ENCODE measurements around the gene ZNF98. TPM values are rescaled to one million over a fixed set of nuclear protein-coding genes. Genes with fewer than 3 reads are reported as not detected.

Gene ZNF98
- total and polyA plus RNA-seq, 2 experiments from 2014 or later = not detected

DNA sequence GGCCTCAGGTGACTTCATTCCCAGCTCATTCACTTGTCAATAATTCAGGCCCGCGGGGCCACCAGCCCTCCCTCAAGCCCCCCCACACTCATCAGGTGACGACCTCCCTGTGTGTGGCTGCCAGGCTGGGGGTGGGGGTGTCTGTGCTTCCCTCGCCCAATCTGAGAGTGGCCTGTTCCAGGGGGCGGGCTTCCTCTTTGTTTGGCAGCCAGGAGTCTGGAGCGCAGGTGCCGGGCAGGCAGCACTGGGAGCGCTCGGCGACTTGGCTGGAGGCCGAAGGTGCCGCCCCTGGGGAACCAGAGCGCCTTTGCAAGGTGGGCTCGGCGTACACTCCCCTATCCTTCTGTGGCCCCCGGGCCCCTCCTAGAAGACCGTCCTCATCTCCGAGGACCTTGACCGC is 5.4 kb upstream of the ZNF98 start:
- H3F3A ChIP-seq (ENCODE audit: insufficient read depth) = no peaks in the 10 kb centered on the region
- no peaks in the 10 kb centered on the region for H4K20me1 ChIP-seq (ENCODE audit: insufficient read depth)
- H3K9ac ChIP-seq = no peak overlapping the region
- DNase-seq = no peak
- in situ Hi-C loops (cut with MboI) = no loop called here
- no peak overlapping the region for H3K4me3 ChIP-seq
- H3K4me1 ChIP-seq (ENCODE audit: insufficient read depth) = no peaks in the 10 kb centered on the region
- no peaks in the 10 kb centered on the region for H3K9me2 ChIP-seq (ENCODE audit: insufficient read depth)
- H3K9me3 ChIP-seq (ENCODE audit: low read depth) = no peaks in the 10 kb centered on the region
- H2AFZ ChIP-seq = no peak overlapping the region
- 5 to 7% methylated on average over 10 to 18 of the region's 19 CpGs for WGBS, 2 experiments (ENCODE audit: low coverage in 1 of 2, low lambda C conversion rate in 2 of 2, missing lambda C conversion rate in 2 of 2)
- no peak overlapping the region for H3K4me2 ChIP-seq (ENCODE audit: unreplicated experiment)
- TF ChIP-seq EZH2 (IDR thresholded peaks at IDR 0.05; ENCODE audit: insufficient read depth, poor library complexity, severe bottlenecking) = no peak
- H3K27me3 ChIP-seq (replicated peaks; ENCODE audit: insufficient read depth) = no peaks in the 10 kb centered on the region
- no peaks in the 10 kb centered on the region for H3K79me2 ChIP-seq (ENCODE audit: insufficient read depth)
- H3K27ac ChIP-seq = no peak overlapping the region
- no peaks in the 10 kb centered on the region for H3K36me3 ChIP-seq (ENCODE audit: low read depth)

DNA sequence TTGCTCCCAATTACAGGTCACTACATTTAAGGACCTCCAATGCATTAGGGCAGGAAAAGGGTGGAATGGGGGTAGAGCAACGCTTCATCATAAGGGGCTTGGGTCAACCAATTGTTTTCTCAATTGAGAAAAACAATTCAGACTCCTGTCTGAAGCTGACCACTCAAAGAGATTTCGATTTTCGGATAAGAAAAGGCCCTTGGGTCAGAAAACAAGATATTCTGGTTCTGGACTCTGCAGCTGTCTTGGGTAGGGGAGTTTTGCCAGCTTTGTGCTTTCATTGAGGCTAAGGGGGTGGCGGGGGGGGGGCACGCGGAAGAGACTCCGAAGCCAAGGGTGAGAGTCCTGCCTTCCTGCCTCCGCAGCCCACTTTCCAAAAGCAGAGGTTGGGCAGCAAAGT is 4.8 kb upstream of the ZNF98 start:
- no peak overlapping the region for H3K27ac ChIP-seq
- TF ChIP-seq EZH2phosphoT487 (IDR thresholded peaks at IDR 0.05; ENCODE audit: insufficient read depth, low read depth) (no peak), EZH2 (IDR thresholded peaks at IDR 0.05; ENCODE audit: insufficient read depth, poor library complexity, severe bottlenecking) (no peak)
- WGBS, 2 experiments (ENCODE audit: low coverage in 1 of 2, low lambda C conversion rate in 2 of 2, missing lambda C conversion rate in 2 of 2) = 40 to 44% methylated on average over 7 to 8 of the region's 8 CpGs

DNA sequence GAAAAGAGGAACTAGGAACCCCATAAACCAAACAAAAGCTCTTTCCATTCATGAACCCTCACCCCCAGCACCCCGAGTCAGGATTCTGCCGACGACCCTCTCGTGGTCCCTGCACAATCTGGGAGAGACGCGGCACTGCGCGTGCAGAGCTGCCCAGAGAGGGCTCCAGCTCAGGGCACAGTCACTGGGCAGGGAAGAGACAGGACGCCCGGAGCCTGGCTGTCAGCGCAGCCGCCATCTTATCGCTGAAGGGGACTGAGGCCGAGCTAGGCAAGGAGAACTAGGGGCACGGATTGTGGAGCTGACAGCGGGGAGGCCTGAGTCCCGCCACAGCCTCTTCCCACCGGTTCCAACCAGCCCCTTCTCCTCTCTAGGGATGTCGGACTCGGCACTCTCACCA is 349 bp downstream of the ZNF98 start:
- no peak overlapping the region for H3K4me3 ChIP-seq
- WGBS, 2 experiments (ENCODE audit: low coverage in 1 of 2, low lambda C conversion rate in 2 of 2, missing lambda C conversion rate in 2 of 2) = 1% methylated on average over 18 to 20 of the region's 20 CpGs
- no peak overlapping the region for H3K9ac ChIP-seq
- H4K20me1 ChIP-seq (ENCODE audit: insufficient read depth) = no peaks in the 10 kb centered on the region
- H3F3A ChIP-seq (ENCODE audit: insufficient read depth) = no peaks in the 10 kb centered on the region
- H3K9me2 ChIP-seq (ENCODE audit: insufficient read depth) = no peaks in the 10 kb centered on the region
- no peak overlapping the region for H3K27ac ChIP-seq
- in situ Hi-C loops (cut with MboI) = no loop called here
- no peaks in the 10 kb centered on the region for H3K79me2 ChIP-seq (ENCODE audit: insufficient read depth)
- no peaks in the 10 kb centered on the region for H3K36me3 ChIP-seq (ENCODE audit: low read depth)
- no peak overlapping the region for H3K4me2 ChIP-seq (ENCODE audit: unreplicated experiment)
- H3K4me1 ChIP-seq (ENCODE audit: insufficient read depth) = no peaks in the 10 kb centered on the region
- no peaks in the 10 kb centered on the region for H3K27me3 ChIP-seq (replicated peaks; ENCODE audit: insufficient read depth)
- TF ChIP-seq EZH2phosphoT487 (IDR thresholded peaks at IDR 0.05; ENCODE audit: insufficient read depth, low read depth) (no peak), EZH2 (IDR thresholded peaks at IDR 0.05; ENCODE audit: insufficient read depth, poor library complexity, severe bottlenecking) (no peak)
- no peak for DNase-seq
- no peaks in the 10 kb centered on the region for H3K9me3 ChIP-seq (ENCODE audit: low read depth)
- H2AFZ ChIP-seq = no peak overlapping the region

More for the DNA sequence above, 4.8 kb upstream of the ZNF98 start:
- no peaks in the 10 kb centered on the region for H3K36me3 ChIP-seq (ENCODE audit: low read depth)
- no peak overlapping the region for H2AFZ ChIP-seq
- H3K4me1 ChIP-seq (ENCODE audit: insufficient read depth) = no peaks in the 10 kb centered on the region
- no peaks in the 10 kb centered on the region for H3F3A ChIP-seq (ENCODE audit: insufficient read depth)
- H3K4me2 ChIP-seq (ENCODE audit: unreplicated experiment) = no peak overlapping the region
- no peaks in the 10 kb centered on the region for H4K20me1 ChIP-seq (ENCODE audit: insufficient read depth)
- H3K27me3 ChIP-seq (replicated peaks; ENCODE audit: insufficient read depth) = no peaks in the 10 kb centered on the region
- no peaks in the 10 kb centered on the region for H3K9me3 ChIP-seq (ENCODE audit: low read depth)
- H3K79me2 ChIP-seq (ENCODE audit: insufficient read depth) = no peaks in the 10 kb centered on the region
- DNase-seq = no peak
- no peaks in the 10 kb centered on the region for H3K9me2 ChIP-seq (ENCODE audit: insufficient read depth)
- no peak overlapping the region for H3K9ac ChIP-seq
- in situ Hi-C loops (cut with MboI) = no loop called here
- H3K4me3 ChIP-seq = no peak overlapping the region

DNA sequence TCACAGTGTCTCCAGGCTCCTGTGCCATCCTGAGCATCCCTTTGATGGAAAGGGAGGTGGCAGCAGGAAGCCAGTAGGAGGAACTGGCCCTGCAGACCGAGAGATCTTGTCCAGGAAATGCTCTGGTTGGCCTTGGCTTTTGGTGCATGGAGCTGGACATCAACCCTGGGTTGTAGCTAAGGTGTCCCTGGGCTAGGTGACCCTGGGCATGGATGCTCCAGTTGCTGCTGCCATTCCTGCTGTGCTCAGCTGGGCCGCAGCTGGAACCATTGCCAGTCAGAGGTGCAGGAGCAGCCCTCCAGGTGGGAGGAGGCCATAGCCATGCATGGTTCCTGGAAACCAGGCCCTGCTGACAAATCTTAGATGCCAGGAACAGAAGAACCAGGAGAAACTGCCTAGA is 67.5 kb downstream of the ZNF98 start:
- no peak for DNase-seq
- no peaks in the 10 kb centered on the region for H3K4me1 ChIP-seq (ENCODE audit: insufficient read depth)
- WGBS, 2 experiments (ENCODE audit: low coverage in 1 of 2, low lambda C conversion rate in 2 of 2, missing lambda C conversion rate in 2 of 2) = 23 to 31% methylated on average over 1 to 2 of the region's 2 CpGs
- H2AFZ ChIP-seq = no peak overlapping the region
- in situ Hi-C loops (cut with MboI) = no loop called here
- H3F3A ChIP-seq (ENCODE audit: insufficient read depth) = no peaks in the 10 kb centered on the region
- no peaks in the 10 kb centered on the region for H3K36me3 ChIP-seq (ENCODE audit: low read depth)
- H3K9me2 ChIP-seq (ENCODE audit: insufficient read depth) = no peaks in the 10 kb centered on the region
- H3K27me3 ChIP-seq (replicated peaks; ENCODE audit: insufficient read depth) = no peaks in the 10 kb centered on the region
- no peak overlapping the region for H3K27ac ChIP-seq
- H3K4me3 ChIP-seq = no peak overlapping the region
- no peaks in the 10 kb centered on the region for H4K20me1 ChIP-seq (ENCODE audit: insufficient read depth)
- H3K4me2 ChIP-seq (ENCODE audit: unreplicated experiment) = no peak overlapping the region
- H3K9ac ChIP-seq = no peak overlapping the region
- no peaks in the 10 kb centered on the region for H3K9me3 ChIP-seq (ENCODE audit: low read depth)
- no peaks in the 10 kb centered on the region for H3K79me2 ChIP-seq (ENCODE audit: insufficient read depth)
- TF ChIP-seq EZH2 (IDR thresholded peaks at IDR 0.05; ENCODE audit: insufficient read depth, poor library complexity, severe bottlenecking) (no peak), EZH2phosphoT487 (IDR thresholded peaks at IDR 0.05; ENCODE audit: insufficient read depth, low read depth) (no peak)

Small RNA genes within 50 kb of the gene (small RNA-seq; reads per million reads assigned to genes)
- not detected for gene AC011494.1 (ENCODE audit: low read depth, low replicate concordance)

Other genes starting within 250 kb of the ZNF98 start
- under 0.01 and 0.63 TPM in 2 replicates for gene ZNF676, start 225.4 kb downstream of the ZNF98 start, total RNA-seq (2014; rRNA removed; shearing (Covaris generic))
- gene ZNF676, start 225.4 kb downstream of the ZNF98 start, polyA plus RNA-seq (2016; fragmentation: Nextera tagmentation; extraction: Ambion mirVana) = not detected in 2 replicates
- gene ZNF729, start 135.9 kb downstream of the ZNF98 start, total RNA-seq (2014; rRNA removed; shearing (Covaris generic)) = not detected in 2 replicates
- not detected in 2 replicates for gene ZNF729, start 135.9 kb downstream of the ZNF98 start, polyA plus RNA-seq (2016; fragmentation: Nextera tagmentation; extraction: Ambion mirVana)
- gene ZNF492, start 212.0 kb upstream of the ZNF98 start, total RNA-seq (2014; rRNA removed; shearing (Covaris generic)) = 0.13 and 0.65 TPM in 2 replicates
- gene ZNF492, start 212.0 kb upstream of the ZNF98 start, polyA plus RNA-seq (2016; fragmentation: Nextera tagmentation; extraction: Ambion mirVana) = 0.20 and 0.25 TPM in 2 replicates